Thyroid gland (tissue), 4 donors: ENCODE data around the gene DFFB. TPM values are rescaled to one million over a fixed set of nuclear protein-coding genes. Genes with fewer than 3 reads are reported as not detected.

Experiments
- DNase-seq, 2 donors: peaks; one replicate each; pipeline ENCODE4 v3.0.0-alpha.2; 2019
- H3K27ac ChIP-seq, 3 donors: fragments of 200-600 bp; sonication (generic); 1 replicate in 2 of 3; 2 replicates in 1 of 3; pipeline ENCODE4 v1.5.1; 2016 to 2019; ENCODE audit warnings: mild to moderate bottlenecking in 1 of 3, moderate library complexity in 1 of 3
- H3K27me3 ChIP-seq: fragments of 200-600 bp; sonication (generic); one replicate; pipeline ENCODE4 v1.5.1; 2019
- H3K36me3 ChIP-seq, 2 donors: fragments of 200-600 bp; sonication (generic); one replicate each; pipeline ENCODE4 v1.5.1; 2016 to 2019
- H3K4me1 ChIP-seq, 2 donors: fragments of 200-600 bp; sonication (generic); one replicate each; pipeline ENCODE4 v1.5.1; 2017 to 2019
- H3K4me3 ChIP-seq, 3 donors: fragments of 200-600 bp; sonication (generic); replicated peaks in 1 of 3; 1 replicate in 2 of 3; 2 replicates in 1 of 3; pipeline ENCODE4 v1.5.1; 2016; ENCODE audit warnings: mild to moderate bottlenecking in 1 of 3
- H3K9me3 ChIP-seq: fragments of 200-600 bp; sonication (generic); one replicate; pipeline ENCODE4 v1.5.1; 2017
- CTCF ChIP-seq, 6 experiments: fragments of 200-600 bp in 3 of 6; fragments of 450-650 bp in 3 of 6; sonication (generic) in 3 of 6; IDR thresholded peaks; one replicate each; pipeline ENCODE4 v1.5.1; 2016 to 2019; ENCODE audit warnings: antibody characterized with exemption in 6 of 6, mild to moderate bottlenecking in 2 of 6, inconsistent platforms in 1 of 6, moderate library complexity in 1 of 6
- POLR2A ChIP-seq, 2 donors: fragments of 450-650 bp; IDR thresholded peaks; one replicate each; pipeline ENCODE4 v1.6.1; 2017; ENCODE audit warnings: antibody characterized with exemption in 2 of 2, mild to moderate bottlenecking in 2 of 2, moderate library complexity in 1 of 2
- WGBS, 2 donors: methylation state at CpG; one replicate each; pipeline ENCODE4 v1.1.5; 2017; 5-methylcytosine and 5-hydroxymethylcytosine counted together
- intact Hi-C: fragments of 100-400 bp; cut with DNase I; formaldehyde crosslinking; loops from one replicate; pipeline ENCODE4 v1.15.1; 2023
- total RNA-seq, 4 donors: library from RNA; depleted of rRNA; stranded (reverse); fragments of >200 nt; gene quantifications; one replicate each; pipeline ENCODE4 v1.2.3, GENCODE V29; 2016

The DFFB gene
- total RNA-seq, 4 donors from 2014 or later = 5.1 to 8.6 (median 6.8) TPM

DNA sequence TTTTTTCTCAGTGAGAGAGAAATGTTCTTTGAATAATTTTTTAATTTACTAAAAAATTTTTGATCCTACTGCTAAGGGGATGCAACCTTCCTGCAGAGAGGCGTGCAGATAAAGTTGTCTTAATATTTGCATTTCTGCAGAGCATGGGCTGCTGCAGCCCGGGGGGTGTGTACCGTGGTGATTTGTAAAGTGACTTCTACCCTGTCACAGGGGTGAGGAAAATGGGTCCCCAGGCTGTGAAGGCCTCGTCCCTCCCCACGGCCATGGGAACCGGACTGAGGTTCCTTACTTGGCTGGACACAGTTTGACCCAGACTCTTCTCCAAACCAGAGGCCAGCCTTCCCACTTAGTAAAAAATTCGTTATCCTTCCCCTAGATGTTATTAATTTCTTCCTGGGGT, 52.3 kb downstream of the DFFB start:
- no peaks in the 10 kb centered on the region for H3K27me3 ChIP-seq
- no peak for DNase-seq
- TF ChIP-seq CTCF (IDR thresholded peaks at IDR 0.05) = no peak
- TF ChIP-seq POLR2A (IDR thresholded peaks at IDR 0.05) = no peak
- no peak overlapping the region for H3K4me3 ChIP-seq
- peaks cover 0 to 5% of the 10 kb centered on the region in 2 donors for H3K4me1 ChIP-seq
- no peaks in the 10 kb centered on the region for H3K36me3 ChIP-seq
- 40 to 69% methylated on average over 7 of the region's 7 CpGs for WGBS, 2 donors
- H3K9me3 ChIP-seq = no peaks in the 10 kb centered on the region
- no peak overlapping the region for H3K27ac ChIP-seq
- intact Hi-C loops = loop anchor here (10.0 kb wide), 1 partner anchor 1835 kb away; no protein-coding TSS in a partner anchor

GRCh38 chr1:3910049-3910731, 52.9 kb downstream of the DFFB start:
- TF ChIP-seq CTCF (IDR thresholded peaks at IDR 0.05) = no peak
- no peak for TF ChIP-seq POLR2A (IDR thresholded peaks at IDR 0.05)
- Histone ChIP-seq H3K27ac (no peak overlapping the region), H3K9me3 (no peaks in the 10 kb centered on the region), H3K4me3 (no peak overlapping the region), H3K27me3 (no peaks in the 10 kb centered on the region), H3K4me1 (peaks cover 0 to 5% of the 10 kb centered on the region in 2 donors), H3K36me3 (no peaks in the 10 kb centered on the region)
- no peak for DNase-seq
- 63 to 69% methylated on average over 20 to 24 of the region's 30 CpGs for WGBS, 2 donors
- intact Hi-C loops = loop anchor here (10.0 kb wide), 1 partner anchor 1835 kb away; no protein-coding TSS in a partner anchor

GRCh38 chr1:3910857-3911845, 53.9 kb downstream of the DFFB start:
- H3K4me3 ChIP-seq = no peak overlapping the region
- H3K27ac ChIP-seq = no peak overlapping the region
- H3K36me3 ChIP-seq = no peaks in the 10 kb centered on the region
- intact Hi-C loops = loop anchor here (10.0 kb wide), 1 partner anchor 1834 kb away; no protein-coding TSS in a partner anchor
- no peaks in the 10 kb centered on the region for H3K27me3 ChIP-seq
- H3K4me1 ChIP-seq = peaks cover 0 to 5% of the 10 kb centered on the region in 2 donors
- H3K9me3 ChIP-seq = no peaks in the 10 kb centered on the region
- TF ChIP-seq POLR2A (IDR thresholded peaks at IDR 0.05) = no peak
- TF ChIP-seq CTCF (IDR thresholded peaks at IDR 0.05) = peak; percentile 39 to 81 (median 70)
- DNase-seq = peak; percentile 77 to 83
- 10 to 15% methylated on average over 27 to 29 of the region's 35 CpGs for WGBS, 2 donors

DNA sequence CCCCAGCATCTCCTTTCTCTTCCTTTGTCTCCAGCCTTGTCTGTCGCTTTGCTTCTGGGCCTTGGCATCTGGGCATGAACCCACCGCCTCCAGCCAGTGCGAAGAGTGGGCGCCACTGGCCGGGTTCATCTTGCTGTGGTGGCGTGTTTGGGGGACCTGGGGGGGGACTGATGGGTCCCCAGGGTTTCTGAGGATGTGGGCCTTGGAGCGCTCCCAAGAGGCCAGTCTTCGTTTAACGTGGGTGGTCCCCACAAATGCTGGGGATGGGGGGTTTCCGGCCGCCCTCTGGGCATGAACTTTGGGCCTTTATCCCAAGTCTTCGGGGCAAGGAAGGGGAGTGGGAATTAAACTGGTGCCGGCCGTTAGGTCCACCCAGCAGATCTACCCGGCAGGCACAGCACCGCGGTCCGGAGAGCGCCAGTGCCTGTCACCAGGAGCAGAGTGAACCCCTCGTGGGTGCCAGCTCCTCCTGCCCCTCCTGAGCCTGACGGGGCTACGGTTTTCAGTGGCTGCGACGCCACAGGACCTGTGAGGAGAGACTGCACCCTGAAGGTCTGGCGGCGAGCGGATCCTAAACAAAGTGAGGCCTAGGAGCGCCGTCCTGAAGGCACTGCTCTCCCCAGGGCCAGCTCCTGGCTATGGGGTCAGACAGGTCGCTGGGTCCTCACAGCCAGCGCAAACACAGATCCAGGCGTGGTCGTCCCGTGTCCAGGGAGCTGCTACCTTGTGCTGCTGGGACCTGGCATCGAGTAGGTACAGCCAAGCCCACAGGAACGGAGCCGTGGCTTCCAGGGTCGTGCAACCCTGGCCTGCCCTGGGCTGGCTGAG, 54.9 kb downstream of the DFFB start:
- DNase-seq = no peak
- H3K4me3 ChIP-seq = no peak overlapping the region
- H3K9me3 ChIP-seq = no peaks in the 10 kb centered on the region
- H3K4me1 ChIP-seq = peaks cover 0 to 5% of the 10 kb centered on the region in 2 donors
- intact Hi-C loops = loop anchor here (10.0 kb wide), 1 partner anchor 1833 kb away; no protein-coding TSS in a partner anchor
- H3K27ac ChIP-seq = no peak overlapping the region
- no peaks in the 10 kb centered on the region for H3K36me3 ChIP-seq
- H3K27me3 ChIP-seq = no peaks in the 10 kb centered on the region
- no peak for TF ChIP-seq CTCF (IDR thresholded peaks at IDR 0.05)
- TF ChIP-seq POLR2A (IDR thresholded peaks at IDR 0.05) = no peak
- WGBS, 2 donors = 92% methylated on average over 20 to 38 of the region's 38 CpGs
